ENCODE data around the gene MAP1LC3B2.
"Not testable (repeated sequence)": the region's sequence is repeated elsewhere in the genome, so short reads cannot be mapped to it uniquely, and the experiment has no call there.

The MAP1LC3B2 gene

GRCh38 chr12:116558280-116559161 is 660 bp upstream of the MAP1LC3B2 start:
- no peak for DNase-seq (ENCODE audit: low read depth in 2 of 2)

DNA sequence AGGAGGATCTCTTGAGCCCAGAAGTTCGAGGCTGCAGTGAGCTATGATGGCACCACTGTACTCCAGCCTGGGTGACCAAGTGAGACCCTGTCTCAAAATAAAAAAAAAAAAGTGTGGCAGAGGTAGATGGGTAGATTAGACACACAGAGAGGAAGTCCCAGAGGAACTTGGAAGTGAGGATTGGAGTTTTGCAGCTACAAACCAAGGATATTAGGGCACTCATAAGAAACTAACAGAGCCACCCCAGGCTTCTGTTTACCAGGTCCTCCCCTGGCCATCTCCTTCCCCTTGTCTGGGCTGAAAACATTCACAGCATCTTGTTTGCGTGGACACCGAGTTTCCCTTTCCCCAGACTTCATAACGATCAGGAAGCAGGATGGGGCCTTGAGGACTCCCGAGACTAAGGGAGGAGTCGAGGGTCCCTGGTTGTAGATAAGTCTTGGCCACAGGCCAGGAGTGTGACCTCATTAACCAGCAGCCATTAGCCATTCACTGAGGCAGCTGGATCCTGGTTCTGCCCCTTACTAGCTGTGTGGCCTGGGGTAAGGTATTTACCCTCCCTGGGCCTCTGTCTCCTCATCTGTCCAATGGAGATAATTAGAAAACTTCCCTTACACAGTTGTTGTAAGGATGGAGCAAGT is 2.1 kb downstream of the MAP1LC3B2 start:
- no peak for DNase-seq (ENCODE audit: low read depth in 2 of 2)

DNA sequence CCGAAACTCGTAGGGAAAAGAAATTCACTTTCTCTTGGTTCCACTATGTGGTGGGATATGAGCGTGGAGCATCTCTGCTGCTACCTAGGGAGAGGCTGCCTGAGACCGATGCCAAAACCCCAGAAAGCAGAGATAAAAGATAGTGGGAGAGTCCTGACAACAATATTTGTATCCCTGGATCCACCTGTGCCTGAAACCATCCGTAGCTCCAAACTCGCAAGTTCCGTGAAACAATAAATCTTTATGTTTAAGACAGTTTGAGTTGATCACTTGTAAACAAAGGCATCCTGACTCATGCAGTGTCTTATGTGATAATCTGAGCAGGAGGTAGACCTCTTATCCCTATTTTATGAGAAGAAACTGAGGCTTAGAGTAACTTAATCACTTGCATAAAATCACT is 2.9 kb downstream of the MAP1LC3B2 start:
- no peak for DNase-seq (ENCODE audit: low read depth in 2 of 2)

GRCh38 chr12:116563262-116563661 is 4.1 kb downstream of the MAP1LC3B2 start:
- no peak for DNase-seq (ENCODE audit: low read depth in 2 of 2)

- no peak for DNase-seq (ENCODE audit: low read depth in 2 of 2)
These were observed 4.9 kb downstream of the MAP1LC3B2 start for GRCh38 chr12:116564080-116564479.

DNA sequence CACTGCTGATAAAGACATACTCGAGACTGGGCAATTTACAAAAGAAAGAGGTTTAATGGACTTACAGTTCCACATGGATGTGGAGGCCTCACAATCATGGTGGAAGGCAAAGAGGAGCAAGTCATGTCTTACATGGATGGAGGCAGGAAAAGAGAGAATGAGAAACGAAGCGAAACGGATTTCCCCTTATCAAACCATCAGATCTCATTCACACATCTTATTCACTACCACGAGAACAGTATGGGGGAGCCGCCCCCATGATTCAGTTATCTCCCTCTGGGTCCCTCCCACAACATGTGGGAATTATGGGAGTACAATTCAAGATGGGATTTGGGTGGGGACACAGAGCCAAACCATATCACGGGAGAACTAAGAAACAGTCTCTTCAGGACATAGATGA is 6.0 kb downstream of the MAP1LC3B2 start:
- not testable (repeated sequence) for DNase-seq (ENCODE audit: low read depth in 2 of 2)

DNA sequence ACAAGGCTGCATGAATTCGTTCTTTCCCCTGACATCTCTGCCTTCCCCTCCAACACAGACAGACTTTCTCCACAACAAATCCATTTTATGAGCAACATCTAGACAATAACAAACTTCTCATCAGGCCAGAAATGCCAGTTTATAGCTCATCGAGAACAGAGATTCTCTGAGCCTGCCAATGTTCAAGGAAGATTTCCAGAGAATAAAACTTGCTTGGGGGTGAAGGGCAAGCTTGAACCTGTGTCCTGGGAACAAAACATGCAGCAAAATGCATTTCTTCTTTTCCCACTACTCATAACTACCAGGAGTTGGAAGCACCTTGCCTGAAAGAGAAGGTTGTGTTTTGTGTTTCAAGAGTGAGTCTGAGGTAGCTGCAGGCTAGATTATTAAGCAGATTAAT is 6.8 kb downstream of the MAP1LC3B2 start:
- no peak for DNase-seq (ENCODE audit: low read depth in 2 of 2)

DNA sequence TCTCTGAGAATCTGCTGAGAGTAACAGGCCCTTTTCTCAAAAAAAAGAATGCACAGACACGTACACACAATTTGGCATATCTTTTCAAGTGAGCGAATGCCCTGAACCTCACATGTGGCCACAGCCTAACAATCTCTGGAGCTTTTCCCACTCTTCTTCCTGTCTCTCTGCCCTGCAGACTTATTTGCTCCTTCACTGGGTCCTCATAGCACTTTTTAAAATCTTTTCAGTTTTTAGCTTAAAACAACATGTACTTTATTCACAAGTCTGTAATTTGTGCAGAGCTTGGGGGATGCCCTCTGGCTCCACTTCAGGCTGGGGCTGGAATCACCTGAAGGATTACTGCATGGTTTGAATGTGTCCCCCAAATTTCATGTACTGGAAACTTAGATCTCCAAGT is 9.0 kb downstream of the MAP1LC3B2 start:
- no peak for DNase-seq (ENCODE audit: low read depth in 2 of 2)

DNA sequence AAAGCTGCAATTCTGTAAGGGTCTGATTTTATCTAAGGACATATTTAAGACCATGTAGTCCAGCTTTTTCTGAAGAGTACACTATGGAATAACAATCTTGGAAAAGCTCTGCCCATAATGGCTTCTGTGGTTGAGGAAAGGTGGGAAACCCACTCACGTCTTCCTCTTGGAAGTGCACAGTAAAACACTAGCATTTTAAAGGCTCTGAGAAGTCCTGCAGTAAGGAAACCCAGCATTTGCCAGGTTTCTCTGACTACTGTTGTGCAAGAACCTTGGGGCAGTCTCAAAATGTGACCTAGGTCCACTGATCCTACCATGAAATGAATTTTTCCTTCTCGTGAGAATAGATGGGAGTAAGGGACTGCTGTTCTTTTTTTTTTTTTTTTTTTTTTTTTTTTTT is 11.9 kb downstream of the MAP1LC3B2 start:
- DNase-seq (ENCODE audit: low read depth in 2 of 2), result no peak

DNA sequence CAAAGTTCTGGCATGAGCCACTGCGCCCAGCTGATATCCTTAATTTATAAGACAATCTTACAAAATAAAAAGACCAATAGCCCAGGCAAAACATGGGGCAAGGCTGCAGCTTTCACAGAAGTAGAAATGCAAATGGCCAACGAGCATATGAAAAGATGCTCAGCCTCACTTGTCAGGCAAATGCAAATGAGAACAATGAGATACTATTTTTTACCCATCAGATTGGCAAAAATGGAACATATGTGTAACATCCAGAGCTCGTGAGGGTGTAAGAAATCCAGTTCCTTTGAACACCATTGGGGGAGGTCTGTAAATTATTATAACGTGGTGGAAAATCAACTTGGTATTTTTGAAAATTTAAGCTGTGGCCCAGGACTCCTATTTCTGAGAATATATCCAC is 14.6 kb downstream of the MAP1LC3B2 start:
- no peak for DNase-seq (ENCODE audit: low read depth in 2 of 2)

DNA sequence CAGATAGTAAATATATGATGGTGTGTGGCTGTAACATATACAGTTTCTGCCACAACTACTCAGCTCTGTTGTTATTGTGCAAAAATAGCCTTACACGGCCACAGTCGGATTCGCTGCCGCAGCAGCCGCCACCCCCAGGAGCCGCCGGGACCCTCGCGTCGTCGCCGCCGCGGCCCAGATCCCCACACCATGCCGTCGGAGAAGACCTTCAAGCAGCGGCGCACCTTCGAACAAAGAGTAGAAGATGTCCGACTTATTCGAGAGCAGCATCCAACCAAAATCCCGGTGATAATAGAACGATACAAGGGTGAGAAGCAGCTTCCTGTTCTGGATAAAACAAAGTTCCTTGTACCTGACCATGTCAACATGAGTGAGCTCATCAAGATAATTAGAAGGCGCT is 16.6 kb downstream of the MAP1LC3B2 start:
- DNase-seq (ENCODE audit: low read depth in 2 of 2), result not testable (repeated sequence)

GRCh38 chr12:116577154-116577561 is 18.0 kb downstream of the MAP1LC3B2 start:
- no peak for DNase-seq (ENCODE audit: low read depth in 2 of 2)

GRCh38 chr12:116578051-116578450 is 18.9 kb downstream of the MAP1LC3B2 start:
- DNase-seq (ENCODE audit: low read depth in 2 of 2), result no peak

- DNase-seq (ENCODE audit: low read depth in 2 of 2), result no peak
These were observed 23.4 kb downstream of the MAP1LC3B2 start for GRCh38 chr12:116582610-116583009.

DNA sequence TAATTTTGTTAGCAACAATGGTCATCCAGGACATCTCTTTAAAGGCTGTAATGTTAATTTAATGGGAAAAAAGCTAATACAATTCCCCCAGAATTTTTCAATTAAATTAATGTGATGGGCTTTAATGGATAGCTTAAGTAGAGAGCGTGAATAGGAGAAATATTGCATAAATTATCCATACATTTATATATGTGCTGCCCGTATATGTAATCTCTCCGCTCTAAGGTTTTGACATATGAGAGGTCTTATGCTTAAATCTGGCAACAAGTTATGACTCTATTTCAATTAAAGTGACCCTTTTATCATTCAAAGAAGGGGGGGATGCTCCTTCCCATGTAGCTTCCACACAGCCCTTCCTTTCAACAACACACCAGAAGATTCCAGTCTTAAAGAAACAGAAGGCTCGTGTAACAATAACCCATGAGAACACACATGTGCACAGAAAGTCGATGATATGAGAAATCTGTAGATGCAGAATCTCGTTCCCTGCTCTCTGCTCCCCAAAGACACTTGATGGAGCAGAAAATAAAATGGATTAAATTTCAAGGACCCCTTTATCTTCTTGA is 24.0 kb downstream of the MAP1LC3B2 start:
- DNase-seq (ENCODE audit: low read depth in 2 of 2), result no peak

- DNase-seq (ENCODE audit: low read depth in 2 of 2), result no peak
These were observed 28.1 kb downstream of the MAP1LC3B2 start for GRCh38 chr12:116587270-116587669.

- no peak for DNase-seq (ENCODE audit: low read depth in 2 of 2)
These were observed 29.3 kb downstream of the MAP1LC3B2 start for GRCh38 chr12:116588390-116589028.

DNA sequence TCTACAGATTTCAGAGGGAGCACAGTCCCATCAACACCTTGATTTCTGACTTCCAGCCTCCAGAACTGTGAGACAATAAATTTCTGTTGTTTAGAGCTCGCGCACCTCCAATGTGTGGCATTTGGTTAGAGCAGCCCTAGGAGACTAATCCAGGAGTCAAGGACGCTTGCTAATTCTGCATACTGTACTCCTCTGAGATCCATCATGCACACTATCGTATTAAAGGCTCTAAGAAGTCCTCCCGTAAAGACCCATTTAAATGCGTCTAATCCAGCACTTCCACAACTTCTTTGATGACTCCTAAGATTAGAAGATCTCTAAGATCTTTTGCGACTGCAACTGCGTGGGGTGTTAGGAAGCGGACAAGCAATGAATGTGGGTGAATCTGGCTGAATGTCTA is 30.4 kb downstream of the MAP1LC3B2 start:
- no peak for DNase-seq (ENCODE audit: low read depth in 2 of 2)

DNA sequence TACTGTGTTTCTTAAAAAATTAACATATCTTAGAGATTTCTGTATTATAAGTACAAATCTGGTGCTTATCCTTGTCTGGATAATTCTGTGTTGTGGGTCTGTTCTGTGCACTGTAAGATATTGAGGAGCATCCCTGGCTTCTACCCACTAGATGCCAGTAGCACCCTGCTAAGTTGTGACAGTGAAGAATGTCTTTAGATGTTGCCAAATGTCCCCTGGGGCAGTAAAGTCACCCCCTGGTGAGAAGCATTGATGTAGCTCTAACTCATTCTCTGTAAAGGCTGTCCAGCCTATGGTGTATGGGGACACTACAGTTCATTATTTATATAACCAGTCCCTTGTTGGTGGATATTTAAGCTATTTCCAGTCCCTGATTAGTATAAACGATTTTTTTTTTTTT is 31.4 kb downstream of the MAP1LC3B2 start:
- DNase-seq (ENCODE audit: low read depth in 2 of 2), result no peak

DNA sequence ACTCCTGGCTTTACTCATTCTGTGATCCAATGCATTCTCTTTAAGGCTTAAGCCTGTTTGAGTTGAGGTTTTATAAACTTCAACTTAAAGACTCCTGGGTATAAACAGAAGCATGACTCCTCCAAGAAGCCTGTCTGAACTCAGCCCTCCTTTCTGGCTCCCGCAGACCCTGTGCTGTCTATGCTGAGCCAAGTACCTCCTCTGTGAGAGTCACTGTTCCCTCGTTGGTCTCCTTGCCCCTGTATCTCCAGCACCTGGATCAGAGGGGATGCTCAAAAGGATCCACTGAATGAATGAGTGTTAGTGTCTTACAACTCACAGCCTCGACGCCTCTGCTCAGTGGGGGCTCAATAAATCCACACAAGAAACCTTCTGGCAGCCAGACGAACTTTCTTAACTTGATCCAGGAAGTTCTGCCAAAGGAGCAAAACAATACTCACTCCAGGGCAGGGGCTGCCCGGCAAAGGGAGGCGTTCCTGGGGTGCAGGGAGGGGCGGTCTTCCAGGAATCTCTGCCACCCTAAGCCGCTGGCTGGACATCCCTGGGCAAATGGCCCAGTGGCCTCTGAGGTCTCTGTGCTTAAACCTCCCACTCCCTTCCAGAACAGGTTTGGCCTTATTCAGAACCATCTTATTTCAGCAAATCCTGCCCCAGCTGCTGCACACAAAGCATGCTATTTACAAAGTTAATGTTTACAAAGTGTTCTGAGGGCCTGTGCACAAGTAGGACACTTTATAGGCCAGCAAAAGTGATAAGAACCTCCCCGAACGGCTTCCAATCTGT is 32.9 kb downstream of the MAP1LC3B2 start:
- DNase-seq (ENCODE audit: low read depth in 2 of 2), result no peak

DNA sequence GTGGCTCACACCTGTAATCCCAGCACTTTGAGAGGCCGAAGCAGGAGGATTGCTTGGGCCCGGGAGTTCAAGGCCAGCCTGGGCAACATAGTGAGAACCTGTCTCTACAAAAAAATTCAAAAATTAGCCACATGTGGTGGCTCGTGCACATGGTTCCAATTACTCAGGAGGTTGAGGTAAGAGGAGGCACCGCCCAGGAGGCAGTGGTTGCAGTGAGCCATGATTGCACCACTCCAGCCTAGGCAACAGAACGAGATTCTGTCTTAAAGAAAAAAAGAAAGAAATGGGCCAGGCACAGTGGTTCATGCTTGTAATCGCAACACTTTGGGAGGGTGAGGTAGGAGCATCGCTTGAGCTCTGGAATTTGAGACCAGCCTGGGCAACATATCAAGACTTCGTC is 33.5 kb downstream of the MAP1LC3B2 start:
- DNase-seq (ENCODE audit: low read depth in 2 of 2), result no peak
